Naive B cell (primary cell): ENCODE measurements around the gene ONECUT2. TPM values are rescaled to one million over a fixed set of nuclear protein-coding genes. Genes with fewer than 3 reads are reported as not detected.

Experiments
- ATAC-seq, 2 donors: fragments of 150-1000 bp; cut with Tn5 transposase; 2 replicates each; pipeline ENCODE4 v1.10.0; 2021; ENCODE audit warnings: low read depth in 2 of 2, mild to moderate bottlenecking in 2 of 2, moderate library complexity in 2 of 2
- DNase-seq: peaks from one replicate; pipeline ENCODE4 v3.0.0; 2022
- H3K27ac Mint-ChIP-seq, 6 donors: one replicate each; pipeline ENCODE4 v1.8.0; 2020 to 2022; ENCODE audit warnings: mild to moderate bottlenecking in 6 of 6, mixed read lengths in 6 of 6, moderate library complexity in 5 of 6, inconsistent platforms in 2 of 6
- H3K27me3 Mint-ChIP-seq, 3 donors: one replicate each; pipeline ENCODE4 v1.8.0; 2021 to 2022; ENCODE audit warnings: mixed read lengths in 3 of 3, mild to moderate bottlenecking in 1 of 3
- H3K36me3 Mint-ChIP-seq, 2 donors: one replicate each; pipeline ENCODE4 v1.8.0; 2020 to 2022; ENCODE audit warnings: mixed read lengths in 2 of 2, inconsistent platforms in 1 of 2, mild to moderate bottlenecking in 1 of 2
- H3K4me1 Mint-ChIP-seq, 3 donors: one replicate each; pipeline ENCODE4 v1.8.0; 2020 to 2022; ENCODE audit warnings: mixed read lengths in 3 of 3, inconsistent platforms in 1 of 3, mild to moderate bottlenecking in 1 of 3, moderate library complexity in 1 of 3
- H3K4me3 Mint-ChIP-seq, 8 donors: one replicate each; pipeline ENCODE4 v1.8.0; 2020 to 2022; ENCODE audit warnings: mild to moderate bottlenecking in 8 of 8, mixed read lengths in 8 of 8, moderate library complexity in 8 of 8, inconsistent platforms in 2 of 8
- H3K9me3 Mint-ChIP-seq, 7 donors: one replicate each; pipeline ENCODE4 v1.8.0; 2020 to 2022; ENCODE audit warnings: mixed read lengths in 7 of 7, mild to moderate bottlenecking in 5 of 7, inconsistent platforms in 2 of 7, moderate library complexity in 1 of 7
- polyA plus RNA-seq, 6 donors: library from polyadenylated mRNA; unstranded; fragments of 300-500 nt; fragmentation: Illumina TruSeq; gene quantifications; one replicate each; pipeline ENCODE4 v1.2.3, GENCODE V29; 2021; ENCODE audit warnings: low read depth in 6 of 6

ONECUT2 gene
- polyA plus RNA-seq, 6 donors from 2014 or later: not detected

DNA sequence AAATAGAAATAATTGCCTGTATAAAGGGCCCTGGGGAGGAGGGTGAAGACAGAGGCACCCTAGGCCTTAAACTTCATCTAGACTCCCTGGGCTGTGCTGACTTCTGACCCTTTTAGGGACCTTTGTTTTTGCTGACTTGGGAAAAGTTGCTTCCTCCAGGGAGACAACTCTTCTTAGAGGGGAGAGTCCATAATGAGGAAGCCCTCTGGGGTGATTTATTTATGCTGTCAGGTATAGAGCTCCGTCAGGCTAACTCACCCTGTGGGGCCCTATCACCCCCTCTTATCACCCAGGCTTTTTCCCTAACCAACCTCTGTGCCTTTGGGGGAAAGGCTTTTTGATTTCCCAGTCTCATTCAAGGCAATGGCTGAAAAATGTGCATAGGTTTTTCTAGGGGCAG is 8.1 kb downstream of the ONECUT2 start:
- Mint-ChIP-seq H3K36me3 (peaks cover 7 to 10% of the 10 kb centered on the region in 2 donors), H3K9me3 (peaks cover 0 to 22% (median 10%) of the 10 kb centered on the region in 7 donors), H3K27me3 (peaks cover 79 to 88% (median 81%) of the 10 kb centered on the region in 3 donors), H3K27ac (no peak overlapping the region), H3K4me3 (peak overlapping the region in 1 of 8 donors; percentile 14), H3K4me1 (peaks cover 8 to 33% (median 25%) of the 10 kb centered on the region in 3 donors)
- ATAC-seq: no peak
- no peak for DNase-seq

DNA sequence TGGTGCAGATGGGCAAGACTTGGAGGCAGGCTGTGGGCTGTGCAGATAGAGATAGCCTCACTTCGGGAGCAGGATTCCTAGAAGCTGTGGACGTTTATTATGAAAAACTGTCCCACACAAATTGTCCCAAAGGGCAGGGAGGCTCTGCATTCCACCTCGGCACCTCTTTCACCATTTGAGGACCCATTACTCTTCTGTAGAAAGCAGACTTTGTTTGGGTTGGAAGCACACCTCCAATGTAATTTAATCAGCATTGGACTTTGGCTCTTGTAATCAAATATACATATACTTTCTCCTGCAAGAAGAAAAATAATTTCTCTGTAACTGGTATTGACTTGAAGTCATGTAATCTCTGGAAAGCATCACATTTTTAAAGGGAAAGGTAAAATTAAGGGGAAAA is 8.5 kb downstream of the ONECUT2 start:
- H3K4me1 Mint-ChIP-seq: peaks cover 5 to 28% (median 21%) of the 10 kb centered on the region in 3 donors
- H3K27ac Mint-ChIP-seq: no peak overlapping the region
- ATAC-seq (no peak), DNase-seq (no peak)
- peaks cover 0 to 17% (median 10%) of the 10 kb centered on the region in 7 donors for H3K9me3 Mint-ChIP-seq
- no peak overlapping the region for H3K4me3 Mint-ChIP-seq
- peaks cover 6 to 7% of the 10 kb centered on the region in 2 donors for H3K36me3 Mint-ChIP-seq
- H3K27me3 Mint-ChIP-seq: peaks cover 79 to 88% (median 81%) of the 10 kb centered on the region in 3 donors

DNA sequence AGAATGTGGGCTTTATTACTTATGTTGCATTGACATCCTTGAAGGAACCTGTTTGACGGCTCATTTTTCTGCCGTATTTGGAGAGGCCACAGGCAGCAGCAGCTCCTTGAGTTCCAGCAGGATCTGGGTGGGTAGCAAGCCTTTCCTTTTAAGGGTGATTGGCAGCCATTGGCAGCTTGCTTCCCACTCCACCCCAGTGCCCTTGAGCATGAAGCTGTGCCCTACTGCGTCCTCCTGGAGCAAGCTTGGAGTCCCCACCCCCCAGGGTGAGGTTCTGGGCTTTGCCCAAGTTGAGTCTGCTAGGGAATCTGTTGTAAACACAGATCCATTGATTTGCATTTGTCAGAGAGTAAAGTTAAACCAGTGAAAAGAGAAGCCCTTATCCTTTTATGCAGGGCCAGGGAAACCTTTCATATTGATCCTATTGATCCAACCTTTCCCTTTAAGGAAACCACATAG is 9.2 kb downstream of the ONECUT2 start:
- Mint-ChIP-seq H3K36me3 (peaks cover 5 to 7% of the 10 kb centered on the region in 2 donors), H3K4me3 (no peak overlapping the region), H3K27ac (no peak overlapping the region), H3K9me3 (peaks cover 0 to 13% (median 9%) of the 10 kb centered on the region in 7 donors), H3K27me3 (peaks cover 77 to 86% (median 81%) of the 10 kb centered on the region in 3 donors), H3K4me1 (peaks cover 4 to 22% (median 15%) of the 10 kb centered on the region in 3 donors)
- DNase-seq: no peak
- no peak for ATAC-seq

DNA sequence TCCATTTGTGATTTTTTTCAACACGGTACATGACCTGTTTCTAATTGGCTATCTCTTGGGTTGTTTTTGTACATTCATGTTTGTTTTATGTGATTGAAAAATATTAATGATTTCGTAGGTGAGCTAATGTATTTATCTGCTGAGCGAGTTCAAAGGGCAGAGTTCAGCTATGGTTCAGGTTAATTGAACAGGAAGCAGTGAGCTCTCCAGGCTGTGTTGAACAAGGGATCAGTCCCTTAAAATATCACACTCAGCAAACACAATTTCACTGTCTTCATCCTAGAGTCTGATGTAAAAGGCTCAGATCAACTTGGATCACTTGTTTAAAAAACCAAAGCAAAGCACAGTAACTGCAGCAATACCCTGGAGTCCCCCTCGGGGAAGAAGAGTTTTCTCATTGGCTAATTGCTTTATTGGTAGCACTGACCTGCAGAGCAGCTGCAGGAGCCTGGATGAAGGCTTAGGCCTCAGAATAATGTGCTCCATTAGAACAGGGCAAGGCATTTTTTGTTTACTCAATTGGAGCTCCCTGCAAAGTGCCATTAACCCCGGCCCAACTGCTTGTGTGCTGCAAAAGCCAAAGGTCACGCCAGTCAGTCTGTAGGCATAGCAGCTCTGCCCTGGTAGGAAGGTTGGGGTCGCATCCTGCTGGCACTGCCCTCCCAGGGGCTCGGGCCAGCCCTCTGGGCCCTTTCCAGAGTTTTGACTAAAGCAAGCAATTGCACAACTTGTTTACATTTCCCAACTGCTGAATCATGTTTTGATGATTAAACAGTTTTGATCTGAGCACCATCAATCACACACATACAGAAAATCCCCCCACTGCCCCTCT is 10.5 kb downstream of the ONECUT2 start:
- H3K9me3 Mint-ChIP-seq: peaks cover 0 to 9% (median 6%) of the 10 kb centered on the region in 7 donors
- peaks cover 4 to 12% (median 7%) of the 10 kb centered on the region in 3 donors for H3K4me1 Mint-ChIP-seq
- ATAC-seq (no peak), DNase-seq (no peak)
- peaks cover 5 to 7% of the 10 kb centered on the region in 2 donors for H3K36me3 Mint-ChIP-seq
- H3K4me3 Mint-ChIP-seq: no peak overlapping the region
- H3K27ac Mint-ChIP-seq: no peak overlapping the region
- H3K27me3 Mint-ChIP-seq: peaks cover 73 to 89% (median 85%) of the 10 kb centered on the region in 3 donors

DNA sequence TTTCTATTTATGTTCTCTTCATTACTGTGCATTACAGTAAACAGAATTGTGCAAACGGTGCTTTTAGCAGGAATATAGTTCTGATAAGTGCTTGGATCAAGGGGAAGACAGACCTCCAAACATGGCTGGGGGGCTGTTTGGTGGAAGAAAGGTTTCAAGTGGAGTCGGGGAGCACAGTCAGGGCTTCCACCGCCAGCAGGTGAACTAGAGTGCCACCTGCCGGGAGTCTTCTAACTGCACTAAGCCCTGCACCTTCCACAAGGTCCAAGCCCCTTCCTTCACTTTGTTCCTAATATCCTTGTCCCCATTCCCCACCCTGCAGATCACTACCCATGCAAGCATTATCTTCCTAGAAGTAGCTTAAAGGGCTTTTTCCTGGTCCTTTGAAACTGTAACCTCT is 11.1 kb downstream of the ONECUT2 start:
- H3K27me3 Mint-ChIP-seq: peaks cover 67 to 89% (median 88%) of the 10 kb centered on the region in 3 donors
- H3K36me3 Mint-ChIP-seq: peaks cover 5% of the 10 kb centered on the region in 2 donors
- H3K4me1 Mint-ChIP-seq: peaks cover 4 to 7% (median 5%) of the 10 kb centered on the region in 3 donors
- DNase-seq: no peak
- no peak overlapping the region for H3K27ac Mint-ChIP-seq
- peak in 1 of 2 donors; percentile 25 for ATAC-seq
- H3K4me3 Mint-ChIP-seq: no peak overlapping the region
- peaks cover 0 to 9% (median 4%) of the 10 kb centered on the region in 7 donors for H3K9me3 Mint-ChIP-seq

DNA sequence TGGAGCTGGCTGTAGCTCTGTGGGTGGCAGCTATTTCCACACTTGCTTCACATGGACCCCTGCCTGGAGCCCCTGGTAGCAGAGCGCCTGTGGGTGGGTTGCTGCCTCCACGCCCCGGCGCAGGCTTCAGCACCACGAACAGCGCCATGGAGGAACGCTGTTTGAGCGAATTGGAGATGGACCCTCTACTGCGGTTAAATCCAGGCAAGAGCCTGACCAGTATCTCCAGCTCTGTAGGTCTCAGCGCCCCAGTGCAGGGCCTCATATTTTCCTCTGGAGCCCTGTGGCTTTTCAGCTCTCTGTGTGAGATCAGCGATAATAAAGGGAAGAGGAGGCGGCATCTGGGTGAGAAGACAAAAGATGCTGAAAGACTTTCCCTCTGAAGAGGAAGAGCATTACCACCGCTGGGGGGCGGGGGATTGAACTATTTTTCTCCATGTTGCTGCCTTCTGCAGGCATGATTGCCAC is 12.0 kb downstream of the ONECUT2 start:
- Mint-ChIP-seq H3K9me3 (peaks cover 0 to 6% (median 1%) of the 10 kb centered on the region in 7 donors), H3K36me3 (peaks cover 0 to 5% of the 10 kb centered on the region in 2 donors), H3K27me3 (peaks cover 70 to 91% (median 88%) of the 10 kb centered on the region in 3 donors), H3K4me3 (no peak overlapping the region), H3K4me1 (peaks cover 0 to 3% (median 0%) of the 10 kb centered on the region in 3 donors), H3K27ac (no peak overlapping the region)
- DNase-seq (no peak), ATAC-seq (no peak)

DNA sequence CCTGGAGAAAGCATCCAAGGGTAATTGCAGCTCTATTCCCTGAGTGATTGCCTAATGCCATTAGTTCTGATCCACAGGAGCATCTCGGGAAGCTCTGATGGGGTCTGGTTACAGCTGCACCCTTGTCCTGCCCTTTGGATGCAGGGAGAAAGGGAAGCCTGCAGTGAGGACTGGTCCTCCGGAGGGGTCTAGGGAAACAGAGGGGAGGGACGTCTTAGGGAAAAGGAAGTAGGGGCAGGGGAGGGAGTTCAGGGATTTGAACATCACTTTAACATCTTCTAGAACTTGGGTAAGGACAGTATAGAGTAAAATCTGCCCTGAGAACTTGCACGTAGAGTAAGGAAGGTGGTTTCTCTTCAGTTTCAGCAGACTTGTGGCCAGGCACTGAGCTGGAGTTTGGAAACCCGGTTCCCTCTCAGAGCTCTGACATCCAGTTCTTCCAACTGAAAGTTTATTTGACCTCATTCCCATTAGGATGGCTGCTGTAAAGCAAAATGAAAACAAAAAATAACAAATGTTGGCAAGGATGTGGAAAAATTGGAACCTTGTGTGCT is 20.5 kb downstream of the ONECUT2 start:
- Mint-ChIP-seq H3K4me1 (no peaks in the 10 kb centered on the region), H3K36me3 (no peaks in the 10 kb centered on the region), H3K27me3 (peaks cover 37 to 54% (median 42%) of the 10 kb centered on the region in 3 donors), H3K27ac (no peak overlapping the region), H3K9me3 (peaks cover 0 to 12% (median 6%) of the 10 kb centered on the region in 7 donors), H3K4me3 (no peak overlapping the region)
- ATAC-seq (no peak), DNase-seq (no peak)

DNA sequence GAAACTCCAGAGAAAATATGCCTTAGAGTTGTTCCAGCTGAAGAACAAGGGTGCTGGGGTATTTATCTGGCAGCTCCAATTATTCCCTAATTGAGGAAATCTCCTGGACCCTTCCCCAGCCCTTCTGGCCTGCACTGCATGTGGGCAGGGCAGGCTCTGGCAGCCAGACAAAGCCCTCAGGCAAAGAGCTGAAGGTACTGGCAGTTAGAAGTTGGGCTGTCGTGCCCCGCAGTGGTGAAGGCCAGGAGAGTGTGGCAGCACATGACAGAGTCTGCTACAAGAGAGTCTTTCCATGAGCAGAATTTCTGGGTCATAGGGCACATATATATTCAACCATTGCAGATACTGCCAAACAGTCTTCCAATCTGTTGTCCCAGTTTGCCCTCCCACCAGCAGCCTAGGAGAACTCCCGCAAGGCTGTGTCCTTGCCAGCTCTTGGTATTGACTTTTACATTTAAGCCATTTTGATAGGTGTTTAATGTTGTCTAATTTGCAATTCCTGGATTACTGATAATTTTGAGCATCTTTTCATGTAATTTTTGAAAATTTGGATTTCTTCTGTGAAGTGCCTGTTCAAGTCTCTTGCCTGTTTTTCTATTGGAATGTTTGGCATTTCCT is 26.6 kb downstream of the ONECUT2 start:
- H3K9me3 Mint-ChIP-seq: peaks cover 0 to 13% (median 10%) of the 10 kb centered on the region in 7 donors
- DNase-seq (no peak), ATAC-seq (no peak)
- H3K4me1 Mint-ChIP-seq: peaks cover 0 to 2% (median 0%) of the 10 kb centered on the region in 3 donors
- H3K36me3 Mint-ChIP-seq: no peaks in the 10 kb centered on the region
- no peak overlapping the region for H3K4me3 Mint-ChIP-seq
- no peak overlapping the region for H3K27ac Mint-ChIP-seq
- peaks cover 25 to 39% (median 36%) of the 10 kb centered on the region in 3 donors for H3K27me3 Mint-ChIP-seq

DNA sequence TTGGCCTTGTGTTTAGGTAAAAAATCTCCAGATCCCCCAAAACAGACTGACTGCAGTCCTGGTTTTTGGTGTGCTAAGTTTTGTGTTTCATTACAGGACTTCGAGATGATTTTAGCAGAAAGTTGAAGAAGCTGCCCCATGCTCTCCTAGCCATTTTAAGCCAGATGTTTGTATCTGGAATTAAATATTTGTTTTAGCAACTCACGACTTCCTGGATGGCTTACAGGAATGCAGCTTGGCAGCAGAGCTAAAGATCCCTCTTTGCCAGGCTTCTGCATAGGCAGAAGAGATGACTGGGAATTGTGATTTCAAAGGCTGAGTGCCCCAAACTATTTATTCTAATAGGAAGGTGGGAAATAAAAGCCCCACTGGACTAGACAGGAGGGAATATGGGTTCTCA is 31.1 kb downstream of the ONECUT2 start:
- peaks cover 0 to 7% (median 2%) of the 10 kb centered on the region in 7 donors for H3K9me3 Mint-ChIP-seq
- ATAC-seq: no peak
- no peak overlapping the region for H3K4me3 Mint-ChIP-seq
- H3K27me3 Mint-ChIP-seq: peaks cover 34 to 47% (median 41%) of the 10 kb centered on the region in 3 donors
- H3K27ac Mint-ChIP-seq: no peak overlapping the region
- no peaks in the 10 kb centered on the region for H3K36me3 Mint-ChIP-seq
- DNase-seq: no peak
- H3K4me1 Mint-ChIP-seq: peaks cover 0 to 4% (median 0%) of the 10 kb centered on the region in 3 donors

DNA sequence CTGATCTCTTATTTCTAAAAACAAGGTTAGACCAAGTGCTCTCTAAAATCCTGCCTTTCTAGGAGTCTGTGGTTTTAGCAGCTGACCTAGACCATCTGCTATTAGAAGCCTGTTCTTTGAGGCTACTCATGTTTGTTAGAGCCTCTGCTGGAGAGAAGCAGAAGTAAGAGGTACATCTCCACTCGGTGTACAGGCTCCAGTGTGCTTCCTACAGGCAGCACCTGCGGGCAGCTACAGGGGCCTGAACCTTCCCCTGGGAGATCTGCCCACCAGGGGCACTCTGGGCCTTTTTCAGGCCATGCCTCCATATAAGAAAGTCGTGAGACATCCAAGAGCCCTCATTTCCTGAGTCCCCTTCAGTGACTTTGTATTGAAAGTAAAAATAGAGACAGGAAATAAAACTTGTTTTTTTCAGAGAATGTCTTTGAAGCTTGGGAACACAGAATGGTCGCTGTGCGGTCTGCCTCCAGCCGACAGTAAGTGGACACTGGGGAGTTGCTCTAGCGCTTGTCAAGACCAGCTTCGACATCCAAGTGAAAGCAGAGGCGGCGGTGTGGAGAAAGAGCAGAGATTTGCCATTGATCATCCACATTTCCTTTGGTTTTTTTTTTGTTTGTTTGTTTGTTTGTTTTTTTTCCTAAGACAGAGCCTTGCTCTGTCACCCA is 31.7 kb downstream of the ONECUT2 start:
- DNase-seq (no peak), ATAC-seq (no peak)
- no peak overlapping the region for H3K4me3 Mint-ChIP-seq
- H3K36me3 Mint-ChIP-seq: no peaks in the 10 kb centered on the region
- peaks cover 0 to 5% (median 2%) of the 10 kb centered on the region in 7 donors for H3K9me3 Mint-ChIP-seq
- peaks cover 35 to 47% (median 44%) of the 10 kb centered on the region in 3 donors for H3K27me3 Mint-ChIP-seq
- H3K4me1 Mint-ChIP-seq: peaks cover 0 to 4% (median 0%) of the 10 kb centered on the region in 3 donors
- no peak overlapping the region for H3K27ac Mint-ChIP-seq

DNA sequence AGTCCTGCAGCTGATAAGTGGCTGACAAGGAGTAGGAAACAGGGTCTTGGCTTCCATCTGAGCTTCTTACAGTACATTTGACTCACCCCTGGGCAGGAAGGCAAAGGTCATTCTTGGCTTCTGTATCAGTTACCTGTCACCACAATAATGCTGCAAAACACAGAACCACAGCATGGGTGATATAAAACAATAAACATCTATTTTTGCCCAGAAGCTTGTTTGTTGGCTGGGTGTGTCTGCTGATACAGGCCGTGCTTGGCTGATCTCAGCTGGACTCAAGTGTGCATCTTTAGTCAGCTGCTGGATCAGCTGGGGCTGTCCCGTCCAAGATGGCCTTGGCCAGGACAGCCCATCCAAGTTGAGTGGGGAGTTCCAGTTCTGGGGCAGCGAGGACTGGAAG is 34.7 kb downstream of the ONECUT2 start:
- H3K4me3 Mint-ChIP-seq: no peak overlapping the region
- H3K9me3 Mint-ChIP-seq: peaks cover 0 to 4% (median 0%) of the 10 kb centered on the region in 7 donors
- H3K4me1 Mint-ChIP-seq: peaks cover 0 to 4% (median 0%) of the 10 kb centered on the region in 3 donors
- ATAC-seq: no peak
- no peaks in the 10 kb centered on the region for H3K36me3 Mint-ChIP-seq
- DNase-seq: no peak
- no peak overlapping the region for H3K27ac Mint-ChIP-seq
- peaks cover 39 to 49% (median 49%) of the 10 kb centered on the region in 3 donors for H3K27me3 Mint-ChIP-seq

DNA sequence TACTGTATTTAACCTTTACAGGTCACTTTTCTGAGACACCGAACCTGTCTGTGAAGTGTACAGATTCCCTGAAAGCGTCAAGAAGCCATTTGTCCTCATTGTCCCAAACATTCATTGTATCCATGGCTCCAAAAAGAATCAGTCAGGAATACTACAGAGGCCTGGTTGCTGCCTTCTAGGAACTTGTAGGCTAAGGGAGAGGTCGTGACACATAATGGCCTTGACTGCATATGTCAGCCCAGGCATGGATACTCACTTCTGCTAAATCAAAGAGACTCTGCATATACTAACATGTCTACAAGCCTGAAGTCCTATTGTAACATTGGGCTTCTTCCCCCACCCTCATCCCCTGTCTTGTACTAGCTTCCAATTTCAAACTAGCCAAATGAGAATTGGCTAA is 40.2 kb downstream of the ONECUT2 start:
- ATAC-seq (no peak), DNase-seq (no peak)
- H3K27ac Mint-ChIP-seq: peak overlapping the region in 1 of 6 donors; percentile 27
- H3K9me3 Mint-ChIP-seq: no peaks in the 10 kb centered on the region
- no peaks in the 10 kb centered on the region for H3K36me3 Mint-ChIP-seq
- peaks cover 8 to 47% (median 44%) of the 10 kb centered on the region in 3 donors for H3K27me3 Mint-ChIP-seq
- no peak overlapping the region for H3K4me3 Mint-ChIP-seq
- H3K4me1 Mint-ChIP-seq: peaks cover 2 to 8% (median 5%) of the 10 kb centered on the region in 3 donors

DNA sequence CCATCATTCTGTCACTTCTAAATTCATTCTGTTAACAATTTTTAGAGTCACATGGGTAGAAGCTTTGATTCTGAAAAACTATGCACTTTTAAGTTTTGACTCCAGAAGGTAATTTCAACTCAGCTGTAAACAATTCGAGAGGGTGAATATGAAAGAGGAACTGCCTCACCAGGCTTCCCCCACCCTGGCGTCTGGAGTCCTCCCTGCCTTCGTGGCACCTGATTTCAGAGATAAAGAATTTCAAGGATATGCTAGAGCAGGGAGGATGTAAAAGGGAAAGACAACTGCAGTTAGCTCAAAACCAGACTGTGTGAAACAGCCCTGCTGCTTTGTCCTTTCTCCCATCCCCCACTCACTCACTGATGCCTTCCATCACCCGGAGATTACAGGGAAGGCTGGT is 40.7 kb downstream of the ONECUT2 start:
- Mint-ChIP-seq H3K4me3 (peak overlapping the region in 1 of 8 donors; percentile 26), H3K27me3 (peaks cover 8 to 45% (median 41%) of the 10 kb centered on the region in 3 donors), H3K4me1 (peaks cover 2 to 8% (median 5%) of the 10 kb centered on the region in 3 donors), H3K27ac (no peak overlapping the region), H3K9me3 (no peaks in the 10 kb centered on the region), H3K36me3 (no peaks in the 10 kb centered on the region)
- DNase-seq (no peak), ATAC-seq (no peak)
